Mesodermal cell (in vitro differentiated cells): Measurements from ENCODE around the gene LSM2.

Experiments
- H3K27ac ChIP-seq: 2 replicates; pipeline ENCODE4 v1.7.0; 2013; ENCODE audit warnings: mild to moderate bottlenecking, low read depth, low read length, moderate library complexity; ENCODE audit not compliant: severe bottlenecking
- H3K36me3 ChIP-seq: 2 replicates; pipeline ENCODE4 v1.7.1; 2013; ENCODE audit warnings: mild to moderate bottlenecking, low read length, moderate library complexity; ENCODE audit not compliant: control insufficient read depth, insufficient read depth
- H3K4me1 ChIP-seq: one replicate; pipeline ENCODE4 v1.7.1; 2013; ENCODE audit warnings: mild to moderate bottlenecking, low read length; ENCODE audit not compliant: insufficient read depth, control insufficient read depth, poor library complexity, severe bottlenecking
- H3K4me3 ChIP-seq: 2 replicates; pipeline ENCODE4 v1.7.0; 2013; ENCODE audit warnings: low read length, control low read depth, mild to moderate bottlenecking; ENCODE audit not compliant: insufficient read depth, poor library complexity, severe bottlenecking; ENCODE audit errors: extremely low read depth
- H3K9me3 ChIP-seq: 2 replicates; pipeline ENCODE4 v1.7.1; 2013; ENCODE audit warnings: mild to moderate bottlenecking, low read length, moderate library complexity; ENCODE audit not compliant: control insufficient read depth
- WGBS, 2 experiments: methylation state at CpG; one replicate each; pipeline ENCODE4 v1.1.5; 2013; ENCODE audit warnings: missing lambda C conversion rate in 2 of 2; ENCODE audit not compliant: insufficient coverage in 2 of 2; 5-methylcytosine and 5-hydroxymethylcytosine counted together

Gene LSM2

DNA sequence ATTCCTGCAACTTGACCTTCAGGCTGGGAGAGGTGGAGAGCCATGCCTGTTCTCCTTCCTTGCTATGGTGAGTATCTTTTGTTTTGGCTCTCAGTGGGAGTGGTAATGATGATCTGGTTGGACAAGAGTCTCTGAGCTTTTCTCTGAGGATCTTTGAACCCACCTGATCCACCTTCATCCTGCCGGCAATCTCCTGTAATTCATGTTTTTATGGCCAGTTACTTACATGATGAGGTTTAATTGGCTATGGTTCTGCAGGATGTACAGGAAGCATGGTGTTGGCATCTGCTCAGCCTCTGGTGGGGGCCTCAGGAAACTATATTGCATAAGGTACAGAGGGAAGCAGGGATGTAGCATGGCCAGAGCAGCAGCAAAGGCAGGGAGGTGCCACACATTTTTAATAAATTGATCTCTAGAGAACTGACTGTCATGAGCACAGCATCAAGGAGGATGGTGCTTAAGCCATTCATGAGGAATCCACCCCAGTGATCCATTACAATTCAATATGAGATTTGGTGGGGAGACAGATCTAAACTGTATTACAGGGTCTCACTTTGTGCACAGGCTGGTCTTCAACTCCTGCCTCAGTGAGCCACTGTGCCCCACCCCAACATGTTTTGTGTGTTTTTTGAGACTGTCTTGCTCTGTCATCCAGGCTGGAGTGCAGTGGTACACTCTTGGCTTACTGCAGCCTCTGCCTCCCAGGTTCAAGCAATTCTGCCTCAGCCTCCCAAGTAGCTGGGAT, 30.8 kb upstream of the LSM2 start:
- H3K36me3 ChIP-seq = peaks cover 57% of the 10 kb centered on the region

DNA sequence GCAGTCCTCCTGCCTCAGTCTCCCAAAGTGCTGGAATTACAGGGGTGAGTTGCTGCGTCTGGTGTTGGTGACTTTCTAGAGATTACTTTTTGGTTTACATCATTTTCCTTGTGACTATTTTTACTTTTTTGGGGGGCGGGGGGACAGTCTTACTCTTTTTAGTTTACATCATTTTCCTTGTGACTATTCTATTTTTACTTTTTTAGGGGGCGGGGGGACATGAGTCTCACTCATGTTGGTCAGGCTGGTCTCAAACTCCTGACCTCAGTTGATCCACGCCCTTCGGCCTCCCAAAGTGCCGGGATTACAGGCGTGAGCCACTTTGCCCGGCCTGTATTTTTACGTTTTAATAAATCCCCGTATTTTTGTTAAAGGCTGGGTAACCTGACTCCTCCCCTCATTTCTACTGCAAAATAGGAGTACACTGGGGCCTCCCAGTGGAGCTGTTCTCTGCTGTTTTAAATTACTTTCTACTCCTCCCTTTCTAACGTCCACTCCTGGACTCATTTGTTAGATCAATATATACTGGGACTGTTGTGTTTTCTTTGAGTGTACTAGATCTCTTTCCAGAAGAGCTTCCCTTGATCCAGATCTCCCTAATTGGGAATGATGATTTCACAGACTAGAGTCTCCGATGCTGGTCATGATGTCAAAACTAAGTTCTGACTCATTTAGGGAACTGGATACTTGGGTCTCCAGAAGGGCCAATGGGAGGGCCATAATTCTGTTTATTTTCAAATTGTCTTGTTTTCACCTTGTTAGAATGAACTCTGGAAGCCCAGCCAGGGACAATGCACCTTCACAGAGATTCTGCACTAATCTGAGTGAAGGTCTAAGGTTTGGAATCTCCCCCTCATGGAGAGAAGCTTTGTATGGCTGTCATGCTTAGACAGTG, 30.0 kb upstream of the LSM2 start:
- H3K36me3 ChIP-seq = peaks cover 57% of the 10 kb centered on the region
- WGBS, 2 experiments = 11 to 16% methylated on average over 7 of the region's 12 CpGs
- H3K9me3 ChIP-seq = no peaks in the 10 kb centered on the region

More for the DNA sequence above, 30.8 kb upstream of the LSM2 start:
- WGBS, 2 experiments = 57 to 80% methylated on average over 1 of the region's 1 CpG
- Histone ChIP-seq H3K27ac (peak overlapping the region; percentile 8), H3K9me3 (no peaks in the 10 kb centered on the region), H3K4me3 (peak overlapping the region; percentile 90), H3K4me1 (peaks cover 3% of the 10 kb centered on the region)

DNA sequence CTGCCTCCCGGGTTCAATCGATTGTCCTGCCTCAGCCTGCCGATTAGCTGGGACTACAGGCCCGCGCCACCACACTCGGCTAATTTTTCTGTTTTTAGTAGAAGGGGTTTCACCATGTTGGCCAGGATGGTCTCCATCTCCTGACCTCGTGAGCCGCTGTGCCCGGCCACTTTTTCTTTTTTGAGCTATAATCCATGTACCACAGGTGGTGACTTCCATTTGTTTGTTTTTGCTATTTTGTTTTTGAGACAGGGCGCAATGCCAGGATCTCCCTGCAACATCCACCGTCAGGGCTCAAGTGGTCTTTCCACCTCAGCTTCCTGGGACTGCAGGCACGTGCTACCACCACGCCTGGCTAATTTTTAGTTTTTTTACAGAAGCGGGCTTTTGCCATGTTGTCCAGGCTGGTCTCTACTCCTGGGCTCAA, 29.3 kb upstream of the LSM2 start:
- Histone ChIP-seq H3K4me3 (peak overlapping the region; percentile 90), H3K9me3 (no peaks in the 10 kb centered on the region), H3K36me3 (peaks cover 54% of the 10 kb centered on the region), H3K4me1 (peaks cover 4% of the 10 kb centered on the region), H3K27ac (peak overlapping the region; percentile 66)
- 1 to 2% methylated on average over 8 to 14 of the region's 14 CpGs for WGBS, 2 experiments

More for the DNA sequence above, 30.0 kb upstream of the LSM2 start:
- peak overlapping the region; percentile 66 for H3K27ac ChIP-seq
- peak overlapping the region; percentile 90 for H3K4me3 ChIP-seq
- peaks cover 3% of the 10 kb centered on the region for H3K4me1 ChIP-seq

DNA sequence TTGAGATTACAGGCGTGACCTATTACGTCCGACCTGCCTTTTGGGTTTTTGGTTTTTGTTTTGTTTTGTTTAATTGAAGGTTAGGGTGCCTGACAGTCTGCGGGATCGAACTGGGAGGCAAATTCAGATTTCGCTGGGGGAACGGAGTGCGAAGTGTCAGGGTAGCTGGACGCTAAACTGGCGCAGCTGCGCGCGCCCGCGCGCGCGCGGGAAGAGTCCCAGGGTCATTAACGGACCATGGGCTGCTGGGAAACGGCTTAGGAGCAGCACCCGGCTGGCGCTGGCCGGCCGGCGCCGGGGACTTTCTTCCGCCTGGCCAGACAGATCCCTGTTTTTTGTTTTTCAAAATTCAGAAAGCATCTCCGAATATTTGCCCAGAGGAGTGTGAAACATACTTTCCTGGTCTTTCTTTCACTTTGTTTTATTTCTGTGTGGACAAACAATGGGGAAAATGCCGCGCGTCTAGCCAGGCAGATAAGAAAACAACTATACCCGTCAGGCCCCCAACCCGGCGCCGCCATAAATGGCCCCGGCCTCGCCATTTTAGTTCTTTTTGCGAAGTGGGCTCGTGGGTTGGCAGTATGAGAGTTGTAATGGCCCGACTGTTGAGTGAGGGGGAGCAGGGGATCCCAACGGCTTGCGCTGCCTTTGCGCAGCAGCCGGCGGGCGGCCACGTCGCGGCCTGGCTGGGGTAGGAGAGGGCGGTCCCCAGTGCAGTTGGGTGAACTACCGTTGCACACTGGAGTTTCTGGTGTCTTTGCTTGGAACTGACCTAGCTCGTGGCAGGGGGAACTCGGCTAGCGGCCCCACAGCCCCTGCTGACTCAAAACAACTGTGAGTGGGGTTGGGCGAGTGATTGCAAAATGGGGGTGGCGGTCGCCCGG, 27.8 kb upstream of the LSM2 start:
- H3K4me3 ChIP-seq = peak overlapping the region; percentile 90
- H3K4me1 ChIP-seq = peaks cover 6% of the 10 kb centered on the region
- peaks cover 40% of the 10 kb centered on the region for H3K36me3 ChIP-seq
- peak overlapping the region; percentile 99 for H3K27ac ChIP-seq
- H3K9me3 ChIP-seq = no peaks in the 10 kb centered on the region
- 1 to 3% methylated on average over 46 to 49 of the region's 59 CpGs for WGBS, 2 experiments

DNA sequence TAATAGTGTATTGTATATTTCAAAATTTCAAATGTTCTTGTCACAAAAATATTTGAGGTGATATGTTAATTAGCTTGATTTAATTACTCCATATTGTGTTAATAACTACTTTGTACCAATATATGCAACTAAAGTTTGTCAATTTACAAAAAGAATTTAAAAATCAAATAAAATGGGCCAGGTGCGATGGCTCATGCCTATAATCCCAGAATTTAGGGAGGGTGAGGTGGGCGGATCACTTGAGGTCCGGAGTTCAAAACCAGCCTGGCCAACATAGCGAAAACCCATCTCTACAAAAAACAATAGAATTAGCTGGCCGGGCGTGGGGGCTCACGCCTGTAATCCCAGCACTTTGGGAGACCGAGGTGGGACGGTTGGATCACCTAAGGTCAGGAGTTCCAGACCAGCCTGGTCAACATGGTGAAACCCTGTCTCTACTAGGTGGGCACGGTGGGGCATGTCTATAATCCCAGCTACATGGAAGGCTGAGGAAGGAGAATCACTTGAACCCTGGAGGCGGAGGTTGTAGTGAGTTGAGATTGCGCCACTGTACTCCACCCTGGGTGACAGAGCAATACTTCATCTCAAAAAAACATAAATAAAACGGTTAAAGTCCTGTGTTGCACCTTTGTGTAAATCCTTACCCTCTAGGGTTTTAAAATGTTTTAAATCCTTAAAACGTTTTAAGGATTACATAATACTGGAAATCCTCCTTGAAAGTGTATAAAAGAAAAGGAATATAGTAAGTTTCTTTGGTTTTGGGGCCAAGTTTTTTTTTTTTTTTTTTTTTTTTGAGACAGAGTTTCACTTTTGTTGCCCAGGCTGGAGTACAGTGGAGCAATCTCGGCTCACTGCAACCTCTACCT, 24.8 kb upstream of the LSM2 start:
- H3K4me3 ChIP-seq = no peak overlapping the region

DNA sequence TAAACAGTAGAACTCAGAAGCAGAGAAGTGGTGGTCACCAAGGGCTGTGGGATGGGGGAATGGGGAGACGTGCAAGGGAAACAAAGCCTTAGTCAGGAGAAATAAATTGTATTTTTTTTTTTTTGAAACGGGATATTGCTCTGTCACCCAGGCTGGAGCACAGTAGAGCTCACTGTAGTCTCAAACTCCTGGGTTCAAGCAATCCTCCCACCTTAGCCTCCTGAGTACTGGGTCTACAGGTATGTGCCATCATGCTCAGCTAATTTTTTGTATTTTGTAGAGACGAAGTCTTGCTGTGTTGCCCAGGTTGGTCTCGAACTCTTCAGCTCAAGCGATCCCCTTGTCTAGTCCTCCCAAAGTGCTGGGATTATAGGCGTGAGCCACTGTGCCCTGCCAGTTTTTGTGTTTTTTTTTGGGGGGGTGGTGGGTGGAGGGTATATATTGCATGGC, 24.1 kb upstream of the LSM2 start:
- Histone ChIP-seq H3K4me1 (peaks cover 10% of the 10 kb centered on the region), H3K9me3 (no peaks in the 10 kb centered on the region), H3K27ac (no peak overlapping the region), H3K36me3 (peaks cover 3% of the 10 kb centered on the region), H3K4me3 (peak overlapping the region; percentile 60)
- WGBS, 2 experiments = 80 to 89% methylated on average over 4 to 6 of the region's 6 CpGs

More for the DNA sequence above, 24.8 kb upstream of the LSM2 start:
- H3K4me1 ChIP-seq = peaks cover 7% of the 10 kb centered on the region
- no peaks in the 10 kb centered on the region for H3K9me3 ChIP-seq
- no peak overlapping the region for H3K27ac ChIP-seq
- H3K36me3 ChIP-seq = peaks cover 10% of the 10 kb centered on the region
- 93 to 94% methylated on average over 8 to 12 of the region's 15 CpGs for WGBS, 2 experiments

DNA sequence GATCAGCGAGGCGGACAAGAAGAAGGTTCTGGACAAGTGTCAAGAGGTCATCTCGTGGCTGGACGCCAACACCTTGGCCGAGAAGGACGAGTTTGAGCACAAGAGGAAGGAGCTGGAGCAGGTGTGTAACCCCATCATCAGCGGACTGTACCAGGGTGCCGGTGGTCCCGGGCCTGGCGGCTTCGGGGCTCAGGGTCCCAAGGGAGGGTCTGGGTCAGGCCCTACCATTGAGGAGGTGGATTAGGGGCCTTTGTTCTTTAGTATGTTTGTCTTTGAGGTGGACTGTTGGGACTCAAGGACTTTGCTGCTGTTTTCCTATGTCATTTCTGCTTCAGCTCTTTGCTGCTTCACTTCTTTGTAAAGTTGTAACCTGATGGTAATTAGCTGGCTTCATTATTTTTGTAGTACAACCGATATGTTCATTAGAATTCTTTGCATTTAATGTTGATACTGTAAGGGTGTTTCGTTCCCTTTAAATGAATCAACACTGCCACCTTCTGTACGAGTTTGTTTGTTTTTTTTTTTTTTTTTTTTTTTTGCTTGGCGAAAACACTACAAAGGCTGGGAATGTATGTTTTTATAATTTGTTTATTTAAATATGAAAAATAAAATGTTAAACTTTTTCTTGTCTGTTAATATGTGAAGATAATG, 23.0 kb upstream of the LSM2 start:
- H3K9me3 ChIP-seq = no peaks in the 10 kb centered on the region
- H3K4me3 ChIP-seq = peak overlapping the region; percentile 60
- no peaks in the 10 kb centered on the region for H3K36me3 ChIP-seq
- 43 to 51% methylated on average over 8 to 9 of the region's 15 CpGs for WGBS, 2 experiments
- H3K4me1 ChIP-seq = peaks cover 10% of the 10 kb centered on the region
- H3K27ac ChIP-seq = no peak overlapping the region

DNA sequence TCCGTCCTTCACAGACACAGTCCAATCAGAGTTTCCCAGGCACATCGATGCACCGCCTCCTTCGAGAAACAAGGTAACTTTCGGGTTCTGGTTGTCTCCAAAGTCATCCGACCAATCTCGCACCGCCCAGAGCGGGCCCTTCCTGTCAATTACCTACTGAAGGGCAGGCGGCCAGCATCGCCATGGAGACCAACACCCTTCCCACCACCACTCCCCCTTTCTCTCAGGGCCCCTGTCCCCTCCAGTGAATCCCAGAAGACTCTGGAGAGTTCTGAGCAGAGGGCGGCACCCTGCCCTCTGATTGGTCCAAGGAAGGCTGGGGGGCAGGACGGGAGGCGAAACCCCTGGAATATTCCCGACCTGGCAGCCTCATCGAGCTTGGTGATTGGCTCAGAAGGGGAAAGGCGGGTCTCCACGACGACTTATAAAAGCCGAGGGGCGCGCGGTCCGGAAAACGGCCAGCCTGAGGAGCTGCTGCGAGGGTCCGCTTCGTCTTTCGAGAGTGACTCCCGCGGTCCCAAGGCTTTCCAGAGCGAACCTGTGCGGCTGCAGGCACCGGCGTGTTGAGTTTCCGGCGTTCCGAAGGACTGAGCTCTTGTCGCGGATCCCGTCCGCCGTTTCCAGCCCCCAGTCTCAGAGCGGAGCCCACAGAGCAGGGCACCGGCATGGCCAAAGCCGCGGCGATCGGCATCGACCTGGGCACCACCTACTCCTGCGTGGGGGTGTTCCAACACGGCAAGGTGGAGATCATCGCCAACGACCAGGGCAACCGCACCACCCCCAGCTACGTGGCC, 20.7 kb upstream of the LSM2 start, which contains the start of gene HSPA1B:
TSS of gene HSPA1B (plus strand) at position 453 of the 794 bp plus-strand sequence. CDS start at position 666, 213 bp downstream.
- peak within 1 kb of the TSS; percentile 53 for H3K4me3 ChIP-seq
- no peaks in the 10 kb centered on the region for H3K9me3 ChIP-seq
- no peaks in the 10 kb centered on the region for H3K36me3 ChIP-seq
- peak within 1 kb of the TSS; percentile 94 for H3K27ac ChIP-seq
- H3K4me1 ChIP-seq = peaks cover 10% of the 10 kb centered on the region
- WGBS, 2 experiments = 0% methylated on average over 40 of the region's 56 CpGs
